ENCODE measurements around the gene CYBA. TPM values are rescaled to one million over a fixed set of nuclear protein-coding genes. Genes with fewer than 3 reads are reported as not detected.

The CYBA gene
- total and polyA plus RNA-seq, 9 of the 15 experiments (the other 6 are each of a cell fraction or from before 2014, with no cell fraction given) = 0.34 to 683 (median 93.0) TPM

DNA sequence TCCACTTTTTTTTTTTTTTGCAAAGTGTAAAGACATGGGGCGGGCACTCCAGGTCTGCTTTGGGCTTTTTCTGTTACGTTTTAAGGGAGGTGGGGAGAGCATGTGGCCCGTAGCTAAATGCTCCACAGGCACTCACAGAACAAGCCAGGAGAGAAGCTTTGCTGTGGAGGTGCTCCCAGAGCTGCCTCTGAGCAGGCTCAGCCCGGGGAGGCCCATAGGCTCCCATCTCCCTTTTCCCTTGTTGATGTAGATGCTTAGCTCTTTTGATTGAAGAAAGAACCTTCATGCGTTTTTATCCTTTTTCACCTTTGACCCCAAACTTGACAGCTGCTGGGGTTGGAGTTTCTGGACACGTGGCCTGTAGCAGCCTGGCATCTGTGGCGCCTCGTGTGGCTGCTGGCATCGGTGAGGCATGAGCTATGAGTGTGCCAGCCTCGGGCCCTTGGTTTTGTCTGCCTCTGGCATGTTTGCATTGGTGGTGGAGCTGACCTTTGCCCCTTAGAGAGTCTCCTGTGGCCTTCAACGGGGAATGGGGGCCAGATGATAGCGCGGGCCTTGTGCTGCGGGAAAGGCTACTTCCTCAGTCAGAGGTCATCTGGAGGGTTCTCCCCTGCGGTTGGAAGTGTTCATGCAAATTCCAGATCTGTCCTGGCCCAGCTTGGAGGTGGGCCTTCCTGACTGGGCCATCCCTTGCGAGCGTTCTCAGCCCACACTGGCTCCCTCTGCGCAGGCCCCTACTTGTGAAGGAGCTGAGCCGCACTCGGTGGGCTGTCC is 32.5 kb downstream of the CYBA start (continued):
- TF ChIP-seq, protein P1, sequence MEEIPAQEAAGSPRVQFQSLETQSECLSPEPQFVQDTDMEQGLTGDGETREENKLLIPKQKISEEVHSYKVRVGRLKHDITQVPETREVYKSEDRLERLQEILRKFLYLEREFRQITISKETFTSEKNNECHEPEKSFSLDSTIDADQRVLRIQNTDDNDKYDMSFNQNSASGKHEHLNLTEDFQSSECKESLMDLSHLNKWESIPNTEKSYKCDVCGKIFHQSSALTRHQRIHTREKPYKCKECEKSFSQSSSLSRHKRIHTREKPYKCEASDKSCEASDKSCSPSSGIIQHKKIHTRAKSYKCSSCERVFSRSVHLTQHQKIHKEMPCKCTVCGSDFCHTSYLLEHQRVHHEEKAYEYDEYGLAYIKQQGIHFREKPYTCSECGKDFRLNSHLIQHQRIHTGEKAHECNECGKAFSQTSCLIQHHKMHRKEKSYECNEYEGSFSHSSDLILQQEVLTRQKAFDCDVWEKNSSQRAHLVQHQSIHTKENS (CRISPR knock-in tag; IDR thresholded peaks at IDR 0.05) = no peak
- TF ChIP-seq, protein P2, sequence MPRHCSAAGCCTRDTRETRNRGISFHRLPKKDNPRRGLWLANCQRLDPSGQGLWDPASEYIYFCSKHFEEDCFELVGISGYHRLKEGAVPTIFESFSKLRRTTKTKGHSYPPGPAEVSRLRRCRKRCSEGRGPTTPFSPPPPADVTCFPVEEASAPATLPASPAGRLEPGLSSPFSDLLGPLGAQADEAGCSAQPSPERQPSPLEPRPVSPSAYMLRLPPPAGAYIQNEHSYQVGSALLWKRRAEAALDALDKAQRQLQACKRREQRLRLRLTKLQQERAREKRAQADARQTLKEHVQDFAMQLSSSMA (CRISPR knock-in tag; IDR thresholded peaks at IDR 0.05) = no peak
- TF ChIP-seq NR2C2 (CRISPR knock-in tag; IDR thresholded peaks at IDR 0.05) = 0 out of 2 replicates have a peak, but pooled peaks have one; percentile 74
- 0 out of 2 replicates have a peak, but pooled peaks have one; percentile 26 for TF ChIP-seq NR2C2 (tag; IDR thresholded peaks at IDR 0.05)
- TF ChIP-seq CSDE1 (IDR thresholded peaks at IDR 0.05) = no peak
- no peak for TF ChIP-seq ZNF133 (CRISPR knock-in tag; IDR thresholded peaks at IDR 0.05)
